Thymus (tissue), 11 donors: ENCODE results near the gene GNG2. TPM values are rescaled to one million over a fixed set of nuclear protein-coding genes. Genes with fewer than 3 reads are reported as not detected.
A peak's percentile ranks its signal among the peaks of the same experiment; 100 is the strongest.

Experiments used
- DNase-seq, 9 donors: peaks; one replicate each; pipeline ENCODE4 v3.0.0-alpha.2; 2013; ENCODE audit warnings: low spot score in 9 of 9, low read depth in 6 of 9, missing footprints in 1 of 9
- H3K27ac ChIP-seq, 2 donors: one replicate each; pipeline ENCODE4 v1.5.1; 2013; ENCODE audit warnings: control low read depth in 1 of 2, low read depth in 1 of 2, low read length in 1 of 2, mild to moderate bottlenecking in 1 of 2, moderate library complexity in 1 of 2
- H3K27me3 ChIP-seq, 2 donors: one replicate each; pipeline ENCODE4 v1.5.1; 2013; ENCODE audit warnings: low read length in 1 of 2; ENCODE audit not compliant: control insufficient read depth in 2 of 2, insufficient read depth in 1 of 2
- H3K36me3 ChIP-seq, 2 donors: one replicate each; pipeline ENCODE4 v1.5.1; 2013; ENCODE audit warnings: low read length in 1 of 2, mild to moderate bottlenecking in 1 of 2, moderate library complexity in 1 of 2; ENCODE audit not compliant: control insufficient read depth in 2 of 2, insufficient read depth in 2 of 2
- H3K4me1 ChIP-seq, 2 donors: one replicate each; pipeline ENCODE4 v1.5.1; 2013; ENCODE audit warnings: low read length in 2 of 2; ENCODE audit not compliant: control insufficient read depth in 2 of 2, insufficient read depth in 2 of 2
- H3K4me3 ChIP-seq, 2 donors: one replicate each; pipeline ENCODE4 v1.5.1; 2013; ENCODE audit warnings: low read length in 2 of 2, control low read depth in 1 of 2, mild to moderate bottlenecking in 1 of 2
- H3K9me3 ChIP-seq, 2 donors: one replicate each; pipeline ENCODE4 v1.5.1; 2013; ENCODE audit warnings: low read length in 1 of 2, mild to moderate bottlenecking in 1 of 2; ENCODE audit not compliant: control insufficient read depth in 2 of 2, insufficient read depth in 1 of 2
- WGBS: extraction: QIAGEN DNeasy Blood & Tissue Kit; methylation state at CpG from one replicate; pipeline ENCODE4 v1.1.7; 2013; 5-methylcytosine and 5-hydroxymethylcytosine counted together
- polyA plus RNA-seq: library from polyadenylated mRNA; stranded (reverse); fragments of 200-250 nt; gene quantifications from one replicate; pipeline ENCODE4 v1.2.3, GENCODE V29; 2013
- total RNA-seq: library from RNA; stranded (reverse); fragments of 120-200 nt; gene quantifications from one replicate; pipeline ENCODE4 v1.2.4, GENCODE V29; 2013
- donor health status: healthy.

Gene GNG2
- total and polyA plus RNA-seq, 2 donors = 43.6 to 49.4 TPM

DNA sequence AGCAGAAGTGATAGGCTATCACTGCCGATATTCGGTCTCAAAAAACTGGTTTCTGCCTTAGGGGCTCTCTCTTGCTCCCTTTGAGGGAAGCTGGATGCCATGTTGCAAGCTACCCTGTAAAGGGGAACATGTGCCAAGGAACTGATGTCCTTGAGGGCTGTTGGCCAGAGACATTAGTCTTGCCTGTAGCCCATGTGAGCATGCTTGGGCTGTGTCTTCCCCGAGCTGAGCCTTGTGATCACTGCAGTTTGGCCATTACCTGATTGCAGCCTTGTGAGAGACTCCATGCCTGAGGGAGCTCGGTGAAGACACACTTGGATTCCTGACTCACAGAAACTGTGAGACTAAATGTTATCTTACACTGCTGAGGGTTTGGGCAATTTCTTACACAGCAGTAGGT, 147.7 kb downstream of the GNG2 start:
- 99% methylated on average over 4 of the region's 4 CpGs for WGBS
- H3K36me3 ChIP-seq = peaks cover 56 to 88% of the 10 kb centered on the region in 2 donors
- H3K4me3 ChIP-seq = no peak overlapping the region
- no peak overlapping the region for H3K27ac ChIP-seq
- no peaks in the 10 kb centered on the region for H3K9me3 ChIP-seq
- H3K27me3 ChIP-seq = no peaks in the 10 kb centered on the region
- DNase-seq = no peak
- H3K4me1 ChIP-seq = no peaks in the 10 kb centered on the region

DNA sequence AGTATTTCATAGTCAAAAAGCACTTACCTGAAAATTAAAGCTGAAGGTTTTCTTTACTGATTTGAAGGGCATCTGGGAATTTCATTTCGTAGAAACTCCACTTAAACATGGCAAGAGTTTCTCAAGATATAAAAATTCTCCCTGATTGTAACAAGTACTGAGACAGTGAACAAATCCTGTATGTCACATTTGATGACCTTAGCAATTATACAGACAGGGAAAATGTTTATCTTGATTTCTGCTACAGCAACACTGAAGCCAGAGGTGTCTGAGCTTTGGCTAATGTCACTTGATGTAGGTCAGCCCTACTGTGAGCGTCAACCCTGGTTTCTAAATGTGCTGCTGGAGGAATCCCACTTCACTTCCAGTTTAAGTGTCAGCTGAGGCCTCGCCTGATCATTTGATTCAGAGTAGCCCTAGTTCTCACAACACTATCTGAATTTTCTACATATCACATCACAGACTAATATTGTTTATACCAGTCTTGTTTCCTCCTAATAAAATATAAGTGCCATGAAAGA, 149.8 kb downstream of the GNG2 start:
- Histone ChIP-seq H3K27ac (no peak overlapping the region), H3K4me1 (peaks cover 6 to 15% of the 10 kb centered on the region in 2 donors), H3K27me3 (no peaks in the 10 kb centered on the region), H3K4me3 (no peak overlapping the region), H3K36me3 (peaks cover 54 to 68% of the 10 kb centered on the region in 2 donors), H3K9me3 (no peaks in the 10 kb centered on the region)
- DNase-seq = no peak
- 99% methylated on average over 3 of the region's 3 CpGs for WGBS

DNA sequence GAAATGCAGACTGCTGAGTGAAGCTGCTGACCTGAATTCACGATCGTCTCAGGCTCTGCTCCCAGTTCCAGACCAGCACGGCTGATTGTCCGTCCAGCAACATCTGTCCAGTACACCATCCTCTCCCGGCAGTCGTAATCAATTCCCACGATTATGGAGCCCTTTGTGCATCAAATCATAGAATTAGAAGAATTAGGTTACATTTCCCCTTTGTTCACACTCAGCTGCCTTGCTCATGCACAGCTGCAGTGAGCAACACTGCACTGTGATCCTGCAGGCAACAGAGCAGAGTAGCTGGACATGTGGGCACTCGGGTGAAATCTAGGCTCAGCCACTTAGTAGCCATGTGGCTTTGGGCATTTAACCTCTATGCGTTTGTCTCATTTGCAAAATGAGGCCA, 151.1 kb downstream of the GNG2 start:
- 96% methylated on average over 9 of the region's 9 CpGs for WGBS
- H3K36me3 ChIP-seq = peaks cover 41 to 55% of the 10 kb centered on the region in 2 donors
- peaks cover 6 to 20% of the 10 kb centered on the region in 2 donors for H3K4me1 ChIP-seq
- no peak overlapping the region for H3K27ac ChIP-seq
- no peaks in the 10 kb centered on the region for H3K27me3 ChIP-seq
- no peaks in the 10 kb centered on the region for H3K9me3 ChIP-seq
- DNase-seq = no peak
- no peak overlapping the region for H3K4me3 ChIP-seq

DNA sequence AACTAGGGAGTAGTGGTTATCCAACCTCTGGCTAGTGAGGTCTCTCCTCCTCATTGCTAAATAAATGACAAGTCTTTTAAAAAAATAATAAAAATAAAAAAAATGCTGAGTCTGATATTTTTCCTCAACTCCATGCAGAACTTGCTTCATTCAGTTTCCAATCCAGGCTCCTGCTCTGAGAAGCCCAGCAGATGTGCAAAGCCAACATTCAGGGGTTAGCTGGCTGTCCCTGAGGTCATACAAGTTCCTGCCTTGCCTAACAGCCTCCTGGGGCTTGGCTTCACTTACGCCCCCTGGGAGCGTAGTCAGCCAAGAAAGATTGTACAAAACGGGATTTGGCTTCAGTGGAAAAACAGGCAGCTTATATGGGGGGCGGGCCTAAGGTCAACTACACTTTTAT, 152.2 kb downstream of the GNG2 start:
- no peak for DNase-seq
- 94% methylated on average over 4 of the region's 4 CpGs for WGBS
- Histone ChIP-seq H3K4me3 (no peak overlapping the region), H3K27me3 (no peaks in the 10 kb centered on the region), H3K36me3 (peaks cover 40 to 45% of the 10 kb centered on the region in 2 donors), H3K4me1 (peaks cover 6 to 20% of the 10 kb centered on the region in 2 donors), H3K27ac (no peak overlapping the region), H3K9me3 (no peaks in the 10 kb centered on the region)

DNA sequence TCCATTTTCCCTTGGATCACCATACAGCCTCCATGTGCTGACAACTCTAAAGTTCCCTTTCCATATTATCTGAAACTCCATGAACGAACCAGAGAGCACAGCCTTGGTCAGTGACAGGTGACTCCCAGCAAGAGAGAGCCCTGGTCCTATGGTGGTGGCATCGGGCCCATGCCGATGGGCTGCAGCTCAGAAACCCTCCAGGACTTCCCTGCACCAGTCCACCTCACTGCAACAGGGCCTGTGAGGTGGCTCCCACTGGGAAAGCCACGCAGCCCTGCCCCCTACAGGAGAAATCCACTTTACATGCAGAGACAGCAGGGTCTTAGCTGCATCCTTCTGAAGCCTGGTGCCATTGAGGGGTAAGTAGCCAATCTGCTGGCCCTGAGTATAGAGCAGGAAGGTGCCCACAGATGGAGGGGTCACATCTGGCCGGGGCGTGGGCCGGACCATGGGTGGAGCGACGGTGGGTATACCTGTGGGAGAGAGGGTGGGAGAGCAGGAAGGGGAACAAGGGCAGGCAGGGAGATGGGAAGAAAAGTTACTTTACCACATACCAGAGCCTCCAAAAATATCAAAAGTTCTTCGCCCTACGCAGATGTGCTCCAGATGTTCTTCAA, 153.7 kb downstream of the GNG2 start:
- Histone ChIP-seq H3K36me3 (peaks cover 29 to 32% of the 10 kb centered on the region in 2 donors), H3K4me1 (peaks cover 6 to 30% of the 10 kb centered on the region in 2 donors), H3K27me3 (no peaks in the 10 kb centered on the region), H3K9me3 (no peaks in the 10 kb centered on the region), H3K27ac (no peak overlapping the region), H3K4me3 (no peak overlapping the region)
- 70% methylated on average over 11 of the region's 11 CpGs for WGBS
- DNase-seq = peak in 1 of 9 donors; percentile 15

DNA sequence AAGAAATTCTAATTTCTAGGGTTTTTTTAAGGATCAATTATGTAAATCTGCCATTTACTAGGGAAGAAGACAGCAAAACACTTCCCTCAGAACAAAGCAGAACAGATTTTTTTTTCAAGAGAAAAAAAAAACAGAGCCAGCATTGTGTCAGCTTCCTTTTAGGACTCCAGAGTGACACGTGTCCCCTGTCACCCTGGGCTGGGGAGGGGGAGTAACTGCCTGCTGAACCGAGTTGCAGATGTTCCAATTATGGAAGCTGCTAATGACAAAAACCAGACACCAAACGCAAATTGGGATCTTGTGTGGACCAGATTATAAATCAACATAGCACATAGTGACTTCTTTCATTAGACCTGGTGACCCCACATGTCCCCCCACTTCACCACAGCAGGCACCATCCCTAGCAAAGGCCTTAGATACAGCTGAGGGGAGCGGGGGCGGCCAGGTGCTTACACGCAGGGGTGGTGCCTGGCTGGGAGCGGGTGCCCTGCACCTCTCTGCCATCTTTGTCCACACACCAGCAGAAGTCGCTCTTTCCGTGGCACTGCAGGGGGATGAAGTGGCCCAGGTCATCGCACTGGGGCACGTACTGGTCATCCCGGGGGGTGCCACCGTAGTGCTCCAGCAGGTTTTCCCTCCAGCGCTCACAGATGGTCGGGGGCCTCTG, 154.3 kb downstream of the GNG2 start:
- Histone ChIP-seq H3K27me3 (no peaks in the 10 kb centered on the region), H3K9me3 (no peaks in the 10 kb centered on the region), H3K27ac (peak overlapping the region in 1 of 2 donors; percentile 49), H3K4me3 (no peak overlapping the region), H3K4me1 (peaks cover 10 to 36% of the 10 kb centered on the region in 2 donors), H3K36me3 (peaks cover 23 to 27% of the 10 kb centered on the region in 2 donors)
- DNase-seq = no peak
- 77% methylated on average over 15 of the region's 15 CpGs for WGBS

DNA sequence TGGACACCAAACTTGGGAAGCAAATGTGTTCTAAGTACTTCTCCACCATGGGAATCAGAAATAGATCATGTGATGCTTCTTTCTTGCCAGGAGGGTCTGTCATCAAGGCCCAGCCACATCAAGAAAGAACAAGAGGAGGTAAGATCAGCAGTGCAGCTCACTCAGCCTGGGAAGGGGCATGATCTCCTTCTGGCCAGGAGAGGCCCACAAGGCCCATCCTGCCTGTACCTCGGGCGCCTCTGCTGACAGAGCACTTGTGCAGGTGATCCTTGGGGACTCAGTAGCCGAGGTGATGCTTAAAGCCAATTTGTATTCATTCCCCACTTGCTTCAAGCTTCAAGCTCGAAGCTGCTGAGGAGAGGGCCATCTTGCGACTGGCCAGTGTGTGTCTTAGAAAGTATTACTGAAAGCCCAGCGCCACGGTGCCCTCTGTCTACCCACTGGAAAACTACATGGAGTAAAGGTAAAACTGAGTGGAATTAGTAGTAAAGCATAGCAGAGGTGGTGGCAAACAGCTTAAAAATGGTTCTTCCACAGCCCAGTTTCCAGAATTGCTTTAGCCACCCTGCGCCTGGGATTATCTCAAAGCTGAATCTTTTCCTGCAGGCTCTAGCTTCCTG, 155.1 kb downstream of the GNG2 start:
- Histone ChIP-seq H3K27ac (peak overlapping the region in 1 of 2 donors; percentile 49), H3K36me3 (peaks cover 17 to 19% of the 10 kb centered on the region in 2 donors), H3K4me1 (peaks cover 13 to 40% of the 10 kb centered on the region in 2 donors), H3K9me3 (no peaks in the 10 kb centered on the region), H3K27me3 (no peaks in the 10 kb centered on the region), H3K4me3 (no peak overlapping the region)
- no peak for DNase-seq
- WGBS = 96% methylated on average over 8 of the region's 8 CpGs

DNA sequence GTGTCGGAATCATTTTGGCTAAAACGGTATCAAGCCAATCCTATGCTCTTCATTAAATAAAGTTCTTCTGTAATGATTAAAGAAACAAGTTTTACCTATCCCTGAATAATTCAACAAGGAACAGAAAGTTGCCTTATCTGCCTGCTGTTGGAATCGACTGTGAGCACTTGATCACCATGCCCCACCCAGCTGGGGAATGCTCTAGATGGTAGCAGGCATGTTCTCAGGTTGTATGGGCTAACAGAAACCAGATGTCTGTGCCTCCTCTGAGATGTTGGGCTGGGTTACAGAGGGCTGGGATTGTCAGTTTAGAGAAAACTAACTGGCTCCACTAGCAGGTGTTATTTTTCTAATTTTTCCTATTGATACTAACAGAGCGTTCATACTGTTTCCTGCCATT, 157.8 kb downstream of the GNG2 start:
- Histone ChIP-seq H3K27me3 (no peaks in the 10 kb centered on the region), H3K4me3 (no peak overlapping the region), H3K4me1 (peaks cover 18 to 40% of the 10 kb centered on the region in 2 donors), H3K36me3 (no peaks in the 10 kb centered on the region), H3K9me3 (no peaks in the 10 kb centered on the region), H3K27ac (peak overlapping the region in 1 of 2 donors; percentile 56)
- 59% methylated on average over 4 of the region's 4 CpGs for WGBS
- DNase-seq = no peak

DNA sequence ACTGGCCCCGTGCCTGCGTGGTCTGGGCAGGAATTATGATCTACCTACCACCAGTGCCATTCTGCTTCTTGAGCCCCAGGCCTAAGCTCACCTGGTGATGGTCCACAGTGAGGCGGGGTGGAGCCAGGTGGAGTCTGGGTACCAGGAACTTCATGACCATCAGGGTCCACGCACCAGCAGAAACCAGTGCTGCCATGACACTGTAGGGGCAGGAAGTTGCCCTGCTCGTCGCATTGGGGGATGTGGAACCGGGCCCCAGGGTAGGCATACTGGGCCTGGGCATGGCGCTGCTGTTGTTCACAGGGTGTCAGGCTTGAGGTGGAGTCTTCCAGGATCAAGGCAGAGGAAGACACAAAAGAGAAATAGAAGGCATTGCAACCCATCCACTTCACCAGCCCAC, 158.6 kb downstream of the GNG2 start:
- no peak for DNase-seq
- Histone ChIP-seq H3K4me3 (no peak overlapping the region), H3K27ac (peak overlapping the region in 1 of 2 donors; percentile 56), H3K27me3 (no peaks in the 10 kb centered on the region), H3K36me3 (no peaks in the 10 kb centered on the region), H3K9me3 (no peaks in the 10 kb centered on the region), H3K4me1 (peaks cover 18 to 37% of the 10 kb centered on the region in 2 donors)
- WGBS = 99% methylated on average over 8 of the region's 8 CpGs
